ENCODE data around the gene ARL14EP.

The ARL14EP gene

GRCh38 chr11:30312243-30312642 lies 10.7 kb upstream of the ARL14EP start:
- H3K27ac ChIP-seq: no peak overlapping the region
- TF ChIP-seq CTCF (IDR thresholded peaks at IDR 0.05) (no peak), ZFX (IDR thresholded peaks at IDR 0.05; ENCODE audit: borderline replicate concordance) (no peak)

GRCh38 chr11:30313580-30313979 lies 9.3 kb upstream of the ARL14EP start:
- H3K27ac ChIP-seq: no peak overlapping the region
- TF ChIP-seq CTCF (IDR thresholded peaks at IDR 0.05) (no peak), ZFX (IDR thresholded peaks at IDR 0.05; ENCODE audit: borderline replicate concordance) (no peak)

GRCh38 chr11:30314625-30315024 lies 8.3 kb upstream of the ARL14EP start:
- no peak overlapping the region for H3K27ac ChIP-seq
- TF ChIP-seq CTCF (IDR thresholded peaks at IDR 0.05) (peak; percentile 60), ZFX (IDR thresholded peaks at IDR 0.05; ENCODE audit: borderline replicate concordance) (no peak)

- TF ChIP-seq ZFX (IDR thresholded peaks at IDR 0.05; ENCODE audit: borderline replicate concordance) (no peak), CTCF (IDR thresholded peaks at IDR 0.05) (no peak)
- H3K27ac ChIP-seq: no peak overlapping the region
Measured at GRCh38 chr11:30316237-30316636, 6.7 kb upstream of the ARL14EP start.

GRCh38 chr11:30317030-30317429 lies 5.9 kb upstream of the ARL14EP start:
- no peak overlapping the region for H3K27ac ChIP-seq
- no peak for TF ChIP-seq CTCF (IDR thresholded peaks at IDR 0.05)
- TF ChIP-seq ZFX (IDR thresholded peaks at IDR 0.05; ENCODE audit: borderline replicate concordance): no peak

- H3K27ac ChIP-seq: no peak overlapping the region
- TF ChIP-seq CTCF (IDR thresholded peaks at IDR 0.05): no peak
- no peak for TF ChIP-seq ZFX (IDR thresholded peaks at IDR 0.05; ENCODE audit: borderline replicate concordance)
Measured at GRCh38 chr11:30321321-30321720, 1.6 kb upstream of the ARL14EP start.

- H3K27ac ChIP-seq: peak overlapping the region; percentile 70
- TF ChIP-seq CTCF (IDR thresholded peaks at IDR 0.05): no peak
- TF ChIP-seq ZFX (IDR thresholded peaks at IDR 0.05; ENCODE audit: borderline replicate concordance): no peak
Measured at GRCh38 chr11:30322191-30322590, 713 bp upstream of the ARL14EP start.
